K562 (cell line): ENCODE results near the gene TMEM126B. TPM values are rescaled to one million over a fixed set of nuclear protein-coding genes. Genes with fewer than 3 reads are reported as not detected.
A peak's percentile ranks its signal among the peaks of the same experiment; 100 is the strongest.

ENCODE experiments used
- CCAR2 ChIP-seq: fragments of 200-400 bp; formaldehyde crosslinking; IDR thresholded peaks from 2 replicates; pipeline ENCODE4 v1.6.1; 2017; ENCODE audit warnings: mild to moderate bottlenecking, low read depth, low read length
- CXXC5 ChIP-seq: fragments of 250-450 bp; sonication (Bioruptor Pico); IDR thresholded peaks from 2 replicates; pipeline ENCODE4 v1.8.0; 2022; ENCODE audit warnings: inconsistent platforms, mild to moderate bottlenecking, moderate library complexity
- DEAF1 ChIP-seq: fragments of 450-650 bp; formaldehyde crosslinking; IDR thresholded peaks from 2 replicates; pipeline ENCODE4 v1.4.0; 2020; ENCODE audit warnings: mild to moderate bottlenecking, moderate library complexity
- DMBX1 ChIP-seq: fragments of 250-450 bp; sonication (Bioruptor Pico); IDR thresholded peaks from 2 replicates; pipeline ENCODE4 v1.8.0; 2022; ENCODE audit warnings: inconsistent platforms, mild to moderate bottlenecking, moderate library complexity, borderline replicate concordance
- FOXA1 ChIP-seq: fragments of 450-650 bp; IDR thresholded peaks from 2 replicates; pipeline ENCODE4 v1.6.1; 2016; ENCODE audit warnings: mild to moderate bottlenecking, borderline replicate concordance
- HMBOX1 ChIP-seq: sonication (generic); IDR thresholded peaks from 2 replicates; pipeline ENCODE4 v1.6.1; 2016
- HMGN3 ChIP-seq: IDR thresholded peaks from 2 replicates; pipeline ENCODE4 v1.6.1; 2011; ENCODE audit warnings: borderline replicate concordance, low read depth, mild to moderate bottlenecking, mixed read lengths, low read length; ENCODE audit not compliant: insufficient read length; ENCODE audit errors: extremely low read depth
- KDM5B ChIP-seq: fragments of 200-600 bp; sonication (generic); IDR thresholded peaks from 2 replicates; pipeline ENCODE4 v1.6.1; 2012; ENCODE audit warnings: low read depth, mild to moderate bottlenecking, moderate library complexity, low read length, control low read depth, inconsistent platforms; ENCODE audit not compliant: insufficient replicate concordance
- MCM5 ChIP-seq: fragments of 450-650 bp; IDR thresholded peaks from 2 replicates; pipeline ENCODE4 v1.6.1; 2016; ENCODE audit warnings: low read depth
- NRF1 ChIP-seq, 2 experiments: fragments of 450-650 bp; IDR thresholded peaks in 1 of 2; conservative IDR thresholded peaks in 1 of 2; 2 replicates each; pipeline ENCODE4 v1.6.1; 2014; ENCODE audit warnings: mild to moderate bottlenecking in 2 of 2
- REST ChIP-seq, 2 experiments: fragments of 450-650 bp; formaldehyde crosslinking in 1 of 2; IDR thresholded peaks; 2 replicates each; pipeline versions ENCODE4 v1.4.0 to v1.6.1; 2014 to 2020; ENCODE audit warnings: mild to moderate bottlenecking in 2 of 2, borderline replicate concordance in 1 of 2, low read depth in 1 of 2
- ZBED1 ChIP-seq: IDR thresholded peaks from 2 replicates; pipeline ENCODE4 v1.6.1; 2014
- ZNF766 ChIP-seq: fragments of 200-800 bp; sonication (Bioruptor generic); conservative IDR thresholded peaks from 2 replicates; pipeline ENCODE4 v1.6.1; 2016; ENCODE audit warnings: missing genetic modification characterization, missing compliant biosample characterization
- ZNF780A ChIP-seq: fragments of 250-450 bp; sonication (Bioruptor Pico); IDR thresholded peaks from 2 replicates; pipeline ENCODE4 v1.5.0; 2021; ENCODE audit warnings: mild to moderate bottlenecking
- polyA plus RNA-seq, 8 experiments: library from polyadenylated mRNA; depleted of rRNA in 4 of 8; stranded (reverse) in 5 of 8; unstranded in 3 of 8; fragments of >200 nt; fragmentation: Nextera tagmentation in 2 of 8; fragmentation: Illumina TruSeq in 1 of 8; extraction: Ambion mirVana in 2 of 8; extraction: Trizol in 1 of 8; gene quantifications; 2 replicates each; pipeline versions ENCODE4 v1.2.1 to v1.2.3, GENCODE V29; 2011 to 2014; ENCODE audit warnings: inconsistent platforms in 1 of 8, missing spikeins in 1 of 8
- total RNA-seq, 7 experiments: library from RNA; depleted of rRNA in 6 of 7; stranded (reverse); fragments of >200 nt in 6 of 7; fragmentation: Illumina TruSeq in 2 of 7; extraction: Trizol in 2 of 7; gene quantifications; 2 replicates each; pipeline versions ENCODE4 v1.2.1 to v1.2.3, GENCODE V29; 2011 to 2021; ENCODE audit warnings: low replicate concordance in 1 of 7

TMEM126B gene
- total and polyA plus RNA-seq, 9 of the 15 experiments (the other 6 are each of a cell fraction or from before 2014, with no cell fraction given), result 85.5 to 226 (median 164) TPM

GRCh38 chr11:85647604-85648299, 19.4 kb downstream of the TMEM126B start, which contains the start of gene TMEM126A (continued):
- TF ChIP-seq KDM5B (peak; percentile 94), ZBED1 (no peak), HMBOX1 (no peak), FOXA1 (no peak), ZNF780A (no peak), DMBX1 (CRISPR knock-in tag) (no peak), REST (IDR thresholded peaks at IDR 0.05; ENCODE audit: borderline replicate concordance) (no peak), REST (CRISPR knock-in tag; IDR thresholded peaks at IDR 0.05; ENCODE audit: low read depth) (0 out of 2 replicates have a peak, but pooled peaks have one; percentile 42), CCAR2 (no peak), NRF1 (conservative IDR thresholded peaks at IDR 0.05 in 1 of 2, IDR thresholded peaks at IDR 0.05 in 1 of 2) (peak; percentile 73 to 79), MCM5 (no peak), CXXC5 (CRISPR knock-in tag) (peak; percentile 73), HMGN3 (peak; percentile 96), ZNF766 (CRISPR knock-in tag) (peak; percentile 74), DEAF1 (CRISPR knock-in tag) (no peak)
